Activated CD4-positive, alpha-beta T cell treated with anti-CD3 and anti-CD28 coated beads, Interleukin-2, amount 50 U/mL, for 48 hours (primary cell): ENCODE data around the gene PACS2.
"Not testable (repeated sequence)": the region's sequence is repeated elsewhere in the genome, so short reads cannot be mapped to it uniquely, and the experiment has no call there.

Experiments used
- DNase-seq, 2 experiments: peaks; one replicate each; pipeline ENCODE4 v3.0.0-alpha.2; 2020

Gene PACS2

GRCh38 chr14:105333613-105334364 is 19.2 kb downstream of the PACS2 start:
- no peak for DNase-seq

- no peak for DNase-seq
These were observed 20.1 kb downstream of the PACS2 start for GRCh38 chr14:105334383-105335230.

DNA sequence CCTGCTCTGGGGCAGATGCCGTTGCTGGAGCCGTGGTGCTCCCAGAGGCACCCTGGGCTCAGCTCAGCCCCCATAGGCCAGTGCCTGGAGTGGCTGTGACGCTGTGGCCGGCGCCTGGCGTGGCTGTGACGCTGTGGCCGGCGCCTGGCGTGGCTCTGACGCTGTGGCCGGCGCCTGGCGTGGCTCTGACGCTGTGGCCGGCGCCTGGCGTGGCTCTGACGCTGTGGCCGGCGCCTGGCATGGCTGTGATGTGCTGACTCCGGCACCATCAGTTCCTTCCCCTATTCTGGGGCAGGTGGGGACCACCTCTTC is 20.6 kb downstream of the PACS2 start:
- not testable (repeated sequence) for DNase-seq

DNA sequence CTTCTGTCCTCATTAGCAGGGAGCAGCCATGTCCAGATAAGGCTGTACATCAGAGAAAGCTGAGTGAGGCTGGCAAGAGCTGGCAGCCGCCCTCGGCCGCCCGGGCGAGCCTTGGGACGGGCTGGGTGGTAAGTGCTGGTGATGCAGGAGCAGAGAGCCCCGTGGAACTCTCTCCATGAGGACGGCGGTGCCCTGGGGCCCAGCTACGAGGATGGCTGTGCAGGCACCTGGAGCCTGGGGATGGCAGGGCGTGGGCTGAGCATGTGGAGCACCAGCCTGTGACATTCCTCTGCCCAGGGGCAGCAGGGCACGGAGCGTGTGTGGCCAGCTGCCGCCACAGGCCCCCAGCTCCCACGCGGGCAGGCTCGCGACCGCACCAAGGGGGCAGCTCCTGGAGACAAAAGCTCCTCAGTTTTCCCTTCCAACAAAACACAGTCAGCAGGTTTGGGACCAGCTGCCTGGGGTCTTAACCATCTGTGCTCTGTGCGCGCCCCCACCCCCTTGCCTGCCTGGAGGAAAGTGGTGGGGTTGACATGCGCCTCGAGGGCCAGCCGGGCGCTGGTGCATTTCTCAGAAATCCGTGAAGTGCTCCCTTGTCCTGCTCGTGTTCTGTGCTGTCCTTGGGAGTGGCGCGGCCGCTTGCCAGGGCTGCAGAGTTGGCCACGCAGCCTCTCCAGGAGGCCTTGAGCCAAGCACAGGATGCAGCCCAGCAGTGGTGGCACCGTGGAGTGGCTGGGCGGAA is 21.4 kb downstream of the PACS2 start:
- DNase-seq, result no peak

- no peak for DNase-seq
These were observed 22.1 kb downstream of the PACS2 start for GRCh38 chr14:105336477-105337287.

GRCh38 chr14:105337433-105337832 is 22.9 kb downstream of the PACS2 start:
- no peak for DNase-seq

DNA sequence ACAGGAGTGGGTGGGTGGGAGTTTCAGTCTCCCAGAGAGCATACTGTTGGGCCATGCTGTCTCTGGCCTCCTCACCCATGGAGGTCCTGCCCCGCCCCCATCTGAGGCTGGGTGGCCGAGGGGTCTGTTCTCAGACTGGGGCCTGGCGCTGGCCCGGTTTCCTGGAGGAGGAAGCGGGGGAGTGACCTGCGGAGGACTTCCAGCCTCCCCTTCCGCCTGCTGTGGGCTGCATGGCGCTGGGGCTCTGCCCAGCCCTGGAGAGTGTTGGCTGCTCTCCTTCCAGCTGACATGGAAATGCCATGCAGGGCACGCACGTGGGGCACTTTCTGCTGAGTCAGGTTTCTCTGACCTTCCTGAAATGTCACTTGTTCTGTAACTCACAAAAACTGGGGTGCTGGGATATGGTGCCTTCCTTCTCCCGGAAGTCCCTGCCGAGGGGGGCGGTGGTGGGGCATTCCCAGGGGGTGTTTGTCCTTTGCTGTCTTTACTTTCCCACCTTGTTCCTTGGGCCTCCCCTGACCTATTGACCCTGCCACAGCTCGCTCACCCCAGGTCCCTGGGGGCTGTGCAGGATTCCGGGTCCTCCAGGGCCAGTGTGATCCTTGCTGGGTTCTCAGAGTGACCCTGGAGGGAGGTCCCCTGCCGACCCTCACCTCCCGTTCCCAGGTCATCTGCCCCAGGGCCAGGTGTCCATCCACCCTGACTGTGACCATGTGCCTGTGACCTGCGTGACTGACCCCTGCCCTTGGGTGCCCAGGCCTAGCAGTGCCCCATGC is 23.6 kb downstream of the PACS2 start:
- DNase-seq, result no peak

DNA sequence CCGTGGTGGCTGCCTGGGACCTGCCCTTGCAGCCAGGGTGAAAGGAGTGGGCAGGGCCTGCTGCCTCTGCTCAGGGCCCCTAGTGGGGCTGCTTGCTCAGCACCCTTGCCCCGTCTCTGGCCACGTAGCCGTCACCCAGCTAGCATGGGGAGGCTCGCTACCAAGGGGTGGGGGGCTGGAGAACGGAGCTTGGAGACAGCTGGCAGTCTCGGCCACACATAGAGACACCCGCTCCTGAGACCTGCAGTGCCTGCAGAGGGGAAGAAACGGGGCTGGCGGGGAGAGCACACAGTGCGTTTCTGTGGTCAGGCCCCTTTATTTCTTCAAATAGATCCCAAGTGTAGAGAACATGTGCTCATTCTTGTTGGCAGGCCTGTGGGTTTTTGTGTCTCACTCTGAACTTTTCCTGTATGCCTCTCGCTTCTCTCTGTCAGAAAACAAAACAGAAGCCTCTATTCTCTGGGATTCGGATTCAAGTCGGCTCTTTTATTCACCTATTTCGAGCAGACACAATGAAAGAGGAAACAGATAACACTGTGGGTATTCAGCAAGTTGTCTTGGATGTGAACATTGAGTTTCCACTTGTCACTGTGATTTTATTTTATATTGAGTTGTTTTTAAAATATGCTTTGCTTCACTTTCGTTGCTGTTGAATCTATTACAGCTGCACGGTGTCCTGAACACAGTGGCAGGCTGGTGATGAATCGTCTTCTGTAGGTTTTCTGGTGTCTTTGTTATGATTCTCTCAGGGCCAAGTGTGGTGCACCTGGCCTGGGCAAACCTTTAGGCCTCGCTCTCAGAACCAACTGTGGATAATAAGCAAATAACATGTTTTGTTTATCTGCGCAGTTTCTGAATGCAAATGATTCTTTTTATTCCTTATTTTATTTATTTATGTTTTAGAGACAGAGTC is 26.5 kb downstream of the PACS2 start:
- no peak for DNase-seq

- no peak for DNase-seq
These were observed 28.6 kb downstream of the PACS2 start for GRCh38 chr14:105343194-105343593.

GRCh38 chr14:105346200-105346533 is 31.6 kb downstream of the PACS2 start:
- DNase-seq, result no peak

- DNase-seq, result no peak
These were observed 32.5 kb downstream of the PACS2 start for GRCh38 chr14:105346876-105347586.

GRCh38 chr14:105347587-105347968 is 33.0 kb downstream of the PACS2 start:
- DNase-seq, result no peak

DNA sequence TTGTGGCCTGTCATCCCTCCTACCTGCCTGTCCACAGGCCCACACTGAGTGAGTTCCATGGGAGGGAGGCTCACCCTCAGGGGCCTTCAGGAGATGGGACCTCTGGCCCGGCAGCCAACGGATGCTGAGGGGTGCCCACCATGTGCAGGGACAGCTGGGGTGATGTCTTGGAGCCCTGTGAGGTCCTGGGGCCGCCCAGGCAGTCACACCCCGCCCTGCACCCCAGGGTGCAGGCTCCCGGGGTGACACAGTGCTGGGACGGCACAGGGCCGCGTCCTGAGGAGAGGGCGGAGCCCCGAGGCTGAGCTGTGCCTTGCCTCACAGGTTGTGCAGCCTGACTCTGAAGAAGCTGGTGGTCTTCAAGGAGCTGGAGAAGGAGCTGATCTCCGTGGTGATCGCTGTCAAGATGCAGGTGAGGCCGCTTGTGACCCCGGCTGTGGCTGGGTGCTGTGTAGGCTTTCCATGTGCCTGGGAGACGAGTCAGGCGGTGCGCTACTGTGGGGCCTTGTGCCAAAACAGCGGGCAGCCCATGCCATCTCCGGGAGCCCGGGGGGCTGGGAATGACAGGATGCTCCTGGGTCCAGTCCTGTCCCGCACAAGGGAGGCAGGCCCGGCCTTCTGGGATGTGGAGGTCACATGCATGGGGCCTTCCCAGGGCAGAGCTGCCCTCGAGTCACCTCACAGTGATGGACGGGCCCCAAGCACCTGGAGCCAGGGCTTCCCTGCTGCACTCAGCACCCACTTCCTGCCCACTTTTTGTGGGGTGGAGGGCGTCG is 33.8 kb downstream of the PACS2 start:
- no peak for DNase-seq

GRCh38 chr14:105348945-105349699 is 34.6 kb downstream of the PACS2 start:
- no peak for DNase-seq

DNA sequence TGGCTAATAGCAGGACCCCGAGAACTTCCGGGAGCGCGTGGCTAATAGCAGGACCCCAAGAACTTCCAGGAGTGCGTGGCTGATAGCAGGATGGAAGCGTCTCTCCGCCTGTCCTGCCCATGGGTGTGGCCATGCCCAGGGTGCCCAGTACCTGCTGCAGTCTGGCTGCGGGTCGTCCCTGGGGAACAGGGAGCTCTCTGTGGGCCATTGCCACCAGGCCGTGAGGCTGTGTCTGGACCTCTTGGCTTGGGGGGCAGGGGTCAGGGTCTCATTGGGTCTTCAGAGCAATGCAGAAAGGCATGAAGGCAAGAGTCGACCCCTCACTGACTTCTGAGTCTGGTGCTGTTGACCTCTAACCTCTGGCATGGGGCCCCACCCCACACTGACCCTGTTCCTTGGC is 35.4 kb downstream of the PACS2 start:
- DNase-seq, result no peak

GRCh38 chr14:105350450-105351244 is 36.1 kb downstream of the PACS2 start:
- DNase-seq, result no peak

- DNase-seq, result no peak
These were observed 36.9 kb downstream of the PACS2 start for GRCh38 chr14:105351410-105351809.
